ENCODE results near the gene TTC5. TPM values are rescaled to one million over a fixed set of nuclear protein-coding genes. Genes with fewer than 3 reads are reported as not detected.

Gene TTC5
- total RNA-seq, 2 experiments from 2014 or later = 17.9 to 21.0 TPM

- BruUV-seq (replicated peaks) = no TSS peak
- intact Hi-C loops (cut with micrococcal nuclease; ENCODE audit: unreplicated experiment) = no loop called here
Measured at GRCh38 chr14:20331053-20331613, 25.4 kb upstream of the TTC5 start.

GRCh38 chr14:20329355-20329754 is 23.6 kb upstream of the TTC5 start:
- Histone ChIP-seq H3K4me3 (ENCODE audit: low read depth, low read length, poor library complexity, severe bottlenecking) (no peak overlapping the region), H3K27ac (ENCODE audit: low read depth, low read length, poor library complexity, severe bottlenecking) (no peak overlapping the region), H3K79me2 (ENCODE audit: insufficient read depth, low read depth, low read length) (peaks cover 85% of the 10 kb centered on the region), H2AFZ (ENCODE audit: low read length) (no peak overlapping the region), H3K4me1 (ENCODE audit: insufficient read depth, low read length, poor library complexity, severe bottlenecking) (peaks cover 61% of the 10 kb centered on the region), H4K20me1 (ENCODE audit: insufficient read depth, low read length) (peaks cover 24% of the 10 kb centered on the region; the same call in 1 of the 2 replicates), H3K9me3 (ENCODE audit: low read length) (no peaks in the 10 kb centered on the region), H3K9me2 (ENCODE audit: insufficient read depth, low read length) (no peaks in the 10 kb centered on the region), H3K36me3 (ENCODE audit: insufficient read depth, low read length) (peaks cover 62% of the 10 kb centered on the region), H3K4me2 (ENCODE audit: low read length) (peak overlapping the region; percentile 27; the same call in 1 of the 2 replicates)
- CTCF ChIA-PET (ENCODE audit: unreplicated experiment) = interaction anchor here (1.3 kb wide), 1 partner anchor 87 kb away, joined by 7 read pairs; no protein-coding TSS in a partner anchor
- TF ChIP-seq EZH2phosphoT487 (IDR thresholded peaks at IDR 0.05; ENCODE audit: borderline replicate concordance, low read depth, low read length) (no peak), CTCF (conservative IDR thresholded peaks at IDR 0.05; ENCODE audit: low read length) (no peak)
- no TSS peak for BruUV-seq (replicated peaks)
- no peak for DNase-seq (ENCODE audit: low spot score)
- POLR2A ChIA-PET = interaction anchor here (0.6 to 4.3 kb wide), 11 partner anchors 9 to 676 kb away, joined by 3 to 76 read pairs (median 4); partner anchors contain the start of gene PARP2
- intact Hi-C loops (cut with micrococcal nuclease; ENCODE audit: unreplicated experiment) = no loop called here

More at GRCh38 chr14:20331053-20331613, 25.4 kb upstream of the TTC5 start:
- no peak for TF ChIP-seq EZH2phosphoT487 (IDR thresholded peaks at IDR 0.05; ENCODE audit: borderline replicate concordance, low read depth, low read length)
- TF ChIP-seq CTCF (conservative IDR thresholded peaks at IDR 0.05; ENCODE audit: low read length) = no peak
- H3K4me1 ChIP-seq (ENCODE audit: insufficient read depth, low read length, poor library complexity, severe bottlenecking) = peaks cover 62% of the 10 kb centered on the region
- no peak overlapping the region for H2AFZ ChIP-seq (ENCODE audit: low read length)
- CTCF ChIA-PET (ENCODE audit: unreplicated experiment) = no interaction called here
- H4K20me1 ChIP-seq (ENCODE audit: insufficient read depth, low read length) = peaks cover 24% of the 10 kb centered on the region; the same call in 1 of the 2 replicates
- peaks cover 81% of the 10 kb centered on the region for H3K79me2 ChIP-seq (ENCODE audit: insufficient read depth, low read depth, low read length)
- peak overlapping the region; percentile 55 for H3K4me3 ChIP-seq (ENCODE audit: low read depth, low read length, poor library complexity, severe bottlenecking)
- no peak for DNase-seq (ENCODE audit: low spot score)
- H3K4me2 ChIP-seq (ENCODE audit: low read length) = peak overlapping the region; percentile 72
- H3K9me2 ChIP-seq (ENCODE audit: insufficient read depth, low read length) = no peaks in the 10 kb centered on the region
- H3K9me3 ChIP-seq (ENCODE audit: low read length) = no peaks in the 10 kb centered on the region
- H3K36me3 ChIP-seq (ENCODE audit: insufficient read depth, low read length) = peaks cover 45% of the 10 kb centered on the region
- H3K27ac ChIP-seq (ENCODE audit: low read depth, low read length, poor library complexity, severe bottlenecking) = no peak overlapping the region
- POLR2A ChIA-PET = interaction anchor here (0.8 to 1.1 kb wide), 2 partner anchors 12 to 92 kb away, joined by 4 to 6 read pairs; partner anchors contain the start of gene PARP2

GRCh38 chr14:20328705-20329104 is 23.0 kb upstream of the TTC5 start:
- Histone ChIP-seq H3K4me3 (ENCODE audit: low read depth, low read length, poor library complexity, severe bottlenecking) (no peak overlapping the region), H3K79me2 (ENCODE audit: insufficient read depth, low read depth, low read length) (peaks cover 83% of the 10 kb centered on the region), H4K20me1 (ENCODE audit: insufficient read depth, low read length) (peaks cover 24% of the 10 kb centered on the region; the same call in 1 of the 2 replicates), H3K4me2 (ENCODE audit: low read length) (peak overlapping the region; percentile 27), H3K9me2 (ENCODE audit: insufficient read depth, low read length) (no peaks in the 10 kb centered on the region), H3K9me3 (ENCODE audit: low read length) (no peaks in the 10 kb centered on the region), H2AFZ (ENCODE audit: low read length) (no peak overlapping the region), H3K36me3 (ENCODE audit: insufficient read depth, low read length) (peaks cover 69% of the 10 kb centered on the region), H3K27ac (ENCODE audit: low read depth, low read length, poor library complexity, severe bottlenecking) (peak overlapping the region; percentile 38), H3K4me1 (ENCODE audit: insufficient read depth, low read length, poor library complexity, severe bottlenecking) (peaks cover 54% of the 10 kb centered on the region)
- DNase-seq (ENCODE audit: low spot score) = no peak
- BruUV-seq (replicated peaks) = no TSS peak
- ChIA-PET CTCF (ENCODE audit: unreplicated experiment) (interaction anchor here (0.6 to 1.0 kb wide), 3 partner anchors 132 to 530 kb away, joined by 3 read pairs; partner anchors contain the start of gene PIP4P1), POLR2A (interaction anchor here (0.7 to 4.3 kb wide), 9 partner anchors 10 to 356 kb away, joined by 3 to 76 read pairs (median 4); partner anchors contain the start of genes PARP2 and RNASE4)
- TF ChIP-seq CTCF (conservative IDR thresholded peaks at IDR 0.05; ENCODE audit: low read length) (no peak), EZH2phosphoT487 (IDR thresholded peaks at IDR 0.05; ENCODE audit: borderline replicate concordance, low read depth, low read length) (no peak)
- intact Hi-C loops (cut with micrococcal nuclease; ENCODE audit: unreplicated experiment) = no loop called here
